ENCODE results near the gene TBL1XR1. TPM values are rescaled to one million over a fixed set of nuclear protein-coding genes. Genes with fewer than 3 reads are reported as not detected.
A peak's percentile ranks its signal among the peaks of the same experiment; 100 is the strongest.

TBL1XR1 gene
- total and polyA plus RNA-seq, 9 donors: 54.1 to 94.2 (median 72.4) TPM

DNA sequence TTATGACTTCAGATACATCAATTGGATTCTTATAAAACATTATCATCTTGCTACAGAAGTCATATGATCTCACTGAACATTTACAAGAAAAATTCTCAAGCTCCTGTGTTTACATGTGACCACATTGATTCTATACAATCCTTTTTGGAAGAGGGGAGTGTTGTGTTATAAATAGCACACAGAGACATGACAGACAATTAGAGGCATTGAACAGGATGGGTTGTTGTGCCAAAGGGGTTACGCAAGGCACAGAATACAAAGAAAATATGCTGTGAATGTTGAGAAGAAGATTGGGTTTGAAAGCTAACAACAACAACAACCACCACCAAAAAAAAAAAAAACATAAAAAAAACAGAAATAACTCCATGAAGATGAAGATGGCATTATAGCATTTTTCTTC, 32.5 kb upstream of the TBL1XR1 start:
- DNase-seq: no peak
- Histone ChIP-seq H3K4me3 (ENCODE audit: low read length) (no peak overlapping the region), H3K27me3 (ENCODE audit: control insufficient read depth, insufficient read depth, low read length) (no peaks in the 10 kb centered on the region), H3K36me3 (ENCODE audit: control insufficient read depth, insufficient read depth, low read length) (no peaks in the 10 kb centered on the region), H3K27ac (ENCODE audit: low read length) (no peak overlapping the region), H3K9me3 (replicated peaks; ENCODE audit: control insufficient read depth, low read depth, low read length) (peaks cover 4% of the 10 kb centered on the region), H3K4me1 (ENCODE audit: control insufficient read depth, insufficient read depth, low read length) (no peaks in the 10 kb centered on the region)
- no CpG with 5 or more reads among the region's 1 CpG for WGBS (ENCODE audit: insufficient coverage)

DNA sequence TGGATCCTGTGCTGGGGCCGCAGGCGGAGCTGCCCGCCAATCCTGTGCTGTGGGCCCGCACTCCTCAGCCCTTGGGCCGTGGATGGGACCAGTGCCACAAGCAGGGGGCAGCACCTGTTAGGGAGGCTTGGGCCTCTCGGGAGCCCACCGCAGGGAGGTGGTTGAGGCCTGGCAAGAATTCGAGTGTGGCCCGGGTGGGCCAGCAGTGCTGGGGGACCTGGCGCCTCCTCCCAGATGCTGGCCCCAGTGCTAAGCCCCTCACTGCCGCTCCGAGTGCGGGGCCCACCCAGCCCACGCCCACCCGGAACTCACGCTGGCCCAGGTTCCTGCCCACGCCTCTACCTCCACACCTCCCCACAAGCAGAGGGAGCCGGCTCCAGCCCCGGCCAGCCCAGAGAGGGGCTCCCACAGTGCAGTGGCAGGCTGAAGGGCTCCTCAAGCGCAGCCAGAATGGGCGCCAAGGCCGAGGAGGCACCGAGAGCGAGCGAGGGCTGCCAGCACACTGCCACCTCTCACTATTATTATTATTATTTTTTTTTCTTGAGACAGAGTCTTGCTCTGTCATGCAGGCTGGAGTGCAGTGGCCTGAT, 31.4 kb upstream of the TBL1XR1 start:
- 94% methylated on average over 17 of the region's 25 CpGs for WGBS (ENCODE audit: insufficient coverage)
- H3K27ac ChIP-seq (ENCODE audit: low read length): no peak overlapping the region

DNA sequence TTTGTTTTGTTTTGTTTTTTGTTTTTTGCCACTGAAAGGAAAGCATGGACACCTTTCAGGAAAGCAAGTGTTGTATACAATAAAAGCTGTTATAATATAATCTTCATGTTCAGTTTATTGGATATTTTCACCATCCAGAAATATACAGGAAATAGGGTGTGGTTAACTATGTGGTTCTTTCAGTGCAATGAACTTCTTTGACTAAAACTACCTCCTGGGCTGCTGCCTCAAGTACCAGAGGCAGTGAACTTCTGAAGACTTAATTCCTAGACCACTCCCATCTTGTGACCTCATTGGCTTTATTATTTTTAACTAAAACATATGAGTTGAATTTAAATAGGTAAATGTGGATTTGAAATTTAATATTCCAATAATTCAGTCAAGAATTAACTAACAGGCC, 27.1 kb upstream of the TBL1XR1 start:
- Histone ChIP-seq H3K4me3 (ENCODE audit: low read length) (no peak overlapping the region), H3K36me3 (ENCODE audit: control insufficient read depth, insufficient read depth, low read length) (no peaks in the 10 kb centered on the region), H3K4me1 (ENCODE audit: control insufficient read depth, insufficient read depth, low read length) (no peaks in the 10 kb centered on the region), H3K27me3 (ENCODE audit: control insufficient read depth, insufficient read depth, low read length) (no peaks in the 10 kb centered on the region), H3K9me3 (replicated peaks; ENCODE audit: control insufficient read depth, low read depth, low read length) (peaks cover 4% of the 10 kb centered on the region), H3K27ac (ENCODE audit: low read length) (no peak overlapping the region)
- DNase-seq: no peak

More for the DNA sequence above, 31.4 kb upstream of the TBL1XR1 start:
- Histone ChIP-seq H3K27me3 (ENCODE audit: control insufficient read depth, insufficient read depth, low read length) (no peaks in the 10 kb centered on the region), H3K4me3 (ENCODE audit: low read length) (no peak overlapping the region), H3K36me3 (ENCODE audit: control insufficient read depth, insufficient read depth, low read length) (no peaks in the 10 kb centered on the region), H3K4me1 (ENCODE audit: control insufficient read depth, insufficient read depth, low read length) (no peaks in the 10 kb centered on the region), H3K9me3 (replicated peaks; ENCODE audit: control insufficient read depth, low read depth, low read length) (peaks cover 4% of the 10 kb centered on the region)
- no peak for DNase-seq

DNA sequence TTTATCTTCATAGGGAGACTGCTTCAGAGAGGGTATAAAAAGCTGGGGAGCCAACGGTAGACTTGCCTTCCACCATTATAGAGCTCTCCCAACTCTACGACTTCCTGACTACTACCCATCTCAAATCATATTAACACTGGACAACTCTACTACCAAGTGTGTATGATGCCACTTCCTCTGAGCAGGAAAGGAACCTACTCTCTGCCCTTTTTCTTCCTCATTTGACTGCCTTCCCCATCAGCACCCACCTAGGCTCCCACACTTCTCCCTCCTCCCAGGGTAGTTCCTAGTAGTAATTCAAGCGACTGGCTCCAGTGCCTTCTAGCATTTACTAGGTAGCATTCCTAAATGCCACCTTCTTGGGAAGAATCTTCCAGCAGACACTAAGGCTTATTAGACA, 24.5 kb upstream of the TBL1XR1 start:
- no peaks in the 10 kb centered on the region for H3K27me3 ChIP-seq (ENCODE audit: control insufficient read depth, insufficient read depth, low read length)
- 70% methylated on average over 2 of the region's 3 CpGs for WGBS (ENCODE audit: insufficient coverage)
- H3K9me3 ChIP-seq (replicated peaks; ENCODE audit: control insufficient read depth, low read depth, low read length): no peaks in the 10 kb centered on the region
- H3K4me1 ChIP-seq (ENCODE audit: control insufficient read depth, insufficient read depth, low read length): no peaks in the 10 kb centered on the region
- H3K4me3 ChIP-seq (ENCODE audit: low read length): no peak overlapping the region
- no peaks in the 10 kb centered on the region for H3K36me3 ChIP-seq (ENCODE audit: control insufficient read depth, insufficient read depth, low read length)
- no peak for DNase-seq
- H3K27ac ChIP-seq (ENCODE audit: low read length): no peak overlapping the region

- Histone ChIP-seq H3K36me3 (ENCODE audit: control insufficient read depth, insufficient read depth, low read length) (no peaks in the 10 kb centered on the region), H3K27me3 (ENCODE audit: control insufficient read depth, insufficient read depth, low read length) (no peaks in the 10 kb centered on the region), H3K27ac (ENCODE audit: low read length) (no peak overlapping the region), H3K4me3 (ENCODE audit: low read length) (no peak overlapping the region), H3K4me1 (ENCODE audit: control insufficient read depth, insufficient read depth, low read length) (no peaks in the 10 kb centered on the region), H3K9me3 (replicated peaks; ENCODE audit: control insufficient read depth, low read depth, low read length) (no peaks in the 10 kb centered on the region)
- WGBS (ENCODE audit: insufficient coverage): 92% methylated on average over 3 of the region's 9 CpGs
- DNase-seq: no peak
Measured at GRCh38 chr3:177220136-177220974, 23.1 kb upstream of the TBL1XR1 start.

GRCh38 chr3:177213801-177214535, 16.7 kb upstream of the TBL1XR1 start:
- Histone ChIP-seq H3K9me3 (replicated peaks; ENCODE audit: control insufficient read depth, low read depth, low read length) (no peaks in the 10 kb centered on the region), H3K4me1 (ENCODE audit: control insufficient read depth, insufficient read depth, low read length) (no peaks in the 10 kb centered on the region), H3K27me3 (ENCODE audit: control insufficient read depth, insufficient read depth, low read length) (no peaks in the 10 kb centered on the region), H3K27ac (ENCODE audit: low read length) (no peak overlapping the region), H3K4me3 (ENCODE audit: low read length) (no peak overlapping the region), H3K36me3 (ENCODE audit: control insufficient read depth, insufficient read depth, low read length) (no peaks in the 10 kb centered on the region)
- DNase-seq: no peak
- WGBS (ENCODE audit: insufficient coverage): 64% methylated on average over 4 of the region's 7 CpGs

DNA sequence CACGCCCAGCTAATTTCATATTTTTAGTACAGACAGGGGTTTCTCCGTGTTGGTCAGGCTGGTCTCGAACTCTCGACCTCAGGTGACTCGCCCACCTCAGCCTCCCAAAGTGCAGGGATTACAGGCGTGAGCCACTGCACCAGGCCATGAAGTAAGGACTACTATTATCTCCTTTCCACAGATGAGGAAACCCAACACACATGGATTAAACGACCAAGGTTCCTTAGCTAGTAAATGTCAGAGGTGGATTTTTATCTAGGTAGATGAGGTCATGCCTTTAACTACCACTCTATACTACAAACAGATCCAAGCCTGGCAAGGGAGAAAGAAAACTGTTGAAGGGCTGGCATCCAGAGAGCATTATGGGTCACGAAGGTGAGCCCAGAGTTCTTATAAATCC, 15.5 kb upstream of the TBL1XR1 start:
- no peaks in the 10 kb centered on the region for H3K4me1 ChIP-seq (ENCODE audit: control insufficient read depth, insufficient read depth, low read length)
- H3K36me3 ChIP-seq (ENCODE audit: control insufficient read depth, insufficient read depth, low read length): no peaks in the 10 kb centered on the region
- no peak overlapping the region for H3K27ac ChIP-seq (ENCODE audit: low read length)
- DNase-seq: no peak
- H3K4me3 ChIP-seq (ENCODE audit: low read length): no peak overlapping the region
- 94% methylated on average over 4 of the region's 8 CpGs for WGBS (ENCODE audit: insufficient coverage)
- H3K27me3 ChIP-seq (ENCODE audit: control insufficient read depth, insufficient read depth, low read length): no peaks in the 10 kb centered on the region
- no peaks in the 10 kb centered on the region for H3K9me3 ChIP-seq (replicated peaks; ENCODE audit: control insufficient read depth, low read depth, low read length)

DNA sequence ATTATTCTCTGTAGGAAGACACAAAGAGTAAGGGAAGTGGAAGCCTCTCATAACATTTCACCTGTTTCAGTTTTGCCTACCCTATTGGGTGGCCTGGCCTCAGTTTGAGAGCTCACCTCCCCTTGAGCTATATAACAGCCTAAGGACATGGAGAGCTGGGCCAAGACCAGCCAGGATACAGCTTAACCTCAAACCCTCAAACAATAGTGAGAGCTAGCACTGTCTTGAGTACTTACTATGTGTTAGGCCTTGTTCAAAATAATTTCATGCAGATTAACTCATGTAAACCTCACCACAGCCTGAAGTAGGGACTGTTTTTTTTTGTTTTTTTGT, 15.0 kb upstream of the TBL1XR1 start:
- DNase-seq: no peak
- no peaks in the 10 kb centered on the region for H3K27me3 ChIP-seq (ENCODE audit: control insufficient read depth, insufficient read depth, low read length)
- H3K27ac ChIP-seq (ENCODE audit: low read length): no peak overlapping the region
- H3K4me3 ChIP-seq (ENCODE audit: low read length): no peak overlapping the region
- H3K4me1 ChIP-seq (ENCODE audit: control insufficient read depth, insufficient read depth, low read length): no peaks in the 10 kb centered on the region
- H3K36me3 ChIP-seq (ENCODE audit: control insufficient read depth, insufficient read depth, low read length): no peaks in the 10 kb centered on the region
- no peaks in the 10 kb centered on the region for H3K9me3 ChIP-seq (replicated peaks; ENCODE audit: control insufficient read depth, low read depth, low read length)

DNA sequence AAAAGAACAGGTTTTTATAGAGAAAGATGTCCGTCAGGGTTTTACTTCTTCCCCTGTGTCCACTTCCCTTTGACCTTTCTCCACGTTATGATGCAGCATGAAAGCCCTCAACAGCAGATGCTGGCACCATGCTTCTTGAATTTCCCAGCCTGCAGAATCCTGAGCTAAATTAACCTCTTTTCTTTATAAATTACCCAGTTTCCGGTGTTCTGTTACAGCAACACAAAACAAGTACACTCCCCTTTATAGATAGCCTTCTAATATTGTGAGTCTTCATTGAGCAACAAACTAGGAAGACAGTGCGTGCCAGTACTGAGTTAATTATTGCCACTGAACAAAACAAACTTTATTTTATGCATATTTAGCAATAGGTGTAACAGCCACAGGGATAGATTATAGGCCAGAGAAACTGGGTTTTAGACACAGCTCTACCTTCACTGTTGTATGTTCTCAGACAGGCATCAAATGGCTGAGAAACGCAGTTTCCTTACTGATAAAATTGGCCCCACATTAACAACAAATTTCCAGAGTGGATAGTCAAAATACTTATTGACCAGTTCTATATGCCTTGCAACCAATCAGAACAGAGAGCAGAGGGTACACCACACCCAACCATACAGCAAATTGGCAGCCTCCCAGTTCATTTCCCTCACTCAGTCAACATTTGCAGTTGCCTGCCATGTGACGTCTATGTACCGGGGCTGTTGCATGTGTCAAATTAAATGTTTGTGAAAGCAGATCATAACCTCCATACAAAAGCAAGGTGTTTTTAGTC, 14.4 kb upstream of the TBL1XR1 start:
- DNase-seq: peak; percentile 45
- WGBS (ENCODE audit: insufficient coverage): 75% methylated on average over 1 of the region's 7 CpGs
- Histone ChIP-seq H3K36me3 (ENCODE audit: control insufficient read depth, insufficient read depth, low read length) (no peaks in the 10 kb centered on the region), H3K9me3 (replicated peaks; ENCODE audit: control insufficient read depth, low read depth, low read length) (no peaks in the 10 kb centered on the region), H3K27ac (ENCODE audit: low read length) (no peak overlapping the region), H3K4me1 (ENCODE audit: control insufficient read depth, insufficient read depth, low read length) (no peaks in the 10 kb centered on the region), H3K4me3 (ENCODE audit: low read length) (no peak overlapping the region), H3K27me3 (ENCODE audit: control insufficient read depth, insufficient read depth, low read length) (no peaks in the 10 kb centered on the region)

All from muscle of leg (tissue), 11 donors.